Brain microvascular endothelial cell (primary cell): ENCODE results near the gene TMEM213.

Source experiments
- DNase-seq: peaks from one replicate; pipeline ENCODE4 v3.0.0-alpha.2; 2020
- H3K27ac ChIP-seq: fragments of 250-450 bp; sonication (Bioruptor Pico); 2 replicates; pipeline ENCODE4 v1.5.1; 2020; ENCODE audit warnings: mild to moderate bottlenecking, moderate library complexity
- H3K27me3 ChIP-seq: fragments of 250-450 bp; sonication (Bioruptor Pico); replicated peaks from 2 replicates; pipeline ENCODE4 v1.5.1; 2020; ENCODE audit warnings: mild to moderate bottlenecking
- H3K36me3 ChIP-seq: fragments of 250-450 bp; sonication (Bioruptor Pico); replicated peaks from 2 replicates; pipeline ENCODE4 v1.5.1; 2020; ENCODE audit warnings: mild to moderate bottlenecking
- H3K4me3 ChIP-seq: 2 replicates; pipeline ENCODE4 v1.5.1; 2011; ENCODE audit warnings: low read depth, mild to moderate bottlenecking, control low read depth, low read length, moderate library complexity
- CTCF ChIP-seq: IDR thresholded peaks from 2 replicates; pipeline ENCODE4 v1.5.1; 2011; ENCODE audit warnings: low read depth, mild to moderate bottlenecking, moderate library complexity, low read length, control low read depth, inconsistent platforms; ENCODE audit errors: missing control alignments
- in situ Hi-C: cut with HindIII; loops from 2 replicates; pipeline ENCODE4 v1.10.0; 2017; ENCODE audit warnings: low sequenced_read_pairs, low pct_ligation_motif_present

The TMEM213 gene

GRCh38 chr7:138825049-138825721, 27.4 kb downstream of the TMEM213 start:
- H3K36me3 ChIP-seq = no peaks in the 10 kb centered on the region
- no peaks in the 10 kb centered on the region for H3K27me3 ChIP-seq
- TF ChIP-seq CTCF = no peak
- in situ Hi-C loops = no loop called here
- DNase-seq = no peak
- H3K4me3 ChIP-seq = no peak overlapping the region
- H3K27ac ChIP-seq = no peak overlapping the region

GRCh38 chr7:138828302-138828701, 30.5 kb downstream of the TMEM213 start:
- in situ Hi-C loops = no loop called here
- Histone ChIP-seq H3K27ac (no peak overlapping the region), H3K27me3 (no peaks in the 10 kb centered on the region), H3K36me3 (no peaks in the 10 kb centered on the region), H3K4me3 (no peak overlapping the region)
- DNase-seq = no peak
- no peak for TF ChIP-seq CTCF

GRCh38 chr7:138829335-138829734, 31.5 kb downstream of the TMEM213 start:
- no peak overlapping the region for H3K4me3 ChIP-seq
- no peaks in the 10 kb centered on the region for H3K36me3 ChIP-seq
- DNase-seq = no peak
- no peak overlapping the region for H3K27ac ChIP-seq
- no peaks in the 10 kb centered on the region for H3K27me3 ChIP-seq
- in situ Hi-C loops = no loop called here
- TF ChIP-seq CTCF = no peak

- Histone ChIP-seq H3K36me3 (no peaks in the 10 kb centered on the region), H3K27me3 (no peaks in the 10 kb centered on the region), H3K4me3 (no peak overlapping the region), H3K27ac (no peak overlapping the region)
- in situ Hi-C loops = no loop called here
- no peak for TF ChIP-seq CTCF
- DNase-seq = no peak
These were observed 35.2 kb downstream of the TMEM213 start for GRCh38 chr7:138832966-138833365.

GRCh38 chr7:138833596-138833995, 35.8 kb downstream of the TMEM213 start:
- Histone ChIP-seq H3K36me3 (no peaks in the 10 kb centered on the region), H3K4me3 (no peak overlapping the region), H3K27ac (no peak overlapping the region), H3K27me3 (no peaks in the 10 kb centered on the region)
- in situ Hi-C loops = no loop called here
- no peak for TF ChIP-seq CTCF
- DNase-seq = no peak

GRCh38 chr7:138834583-138834982, 36.8 kb downstream of the TMEM213 start:
- DNase-seq = no peak
- H3K27me3 ChIP-seq = no peaks in the 10 kb centered on the region
- no peak overlapping the region for H3K27ac ChIP-seq
- in situ Hi-C loops = no loop called here
- no peaks in the 10 kb centered on the region for H3K36me3 ChIP-seq
- no peak overlapping the region for H3K4me3 ChIP-seq
- TF ChIP-seq CTCF = no peak
